ENCODE data around the gene TGIF2. TPM values are rescaled to one million over a fixed set of nuclear protein-coding genes. Genes with fewer than 3 reads are reported as not detected.
A peak's percentile ranks its signal among the peaks of the same experiment; 100 is the strongest.

The TGIF2 gene
- total RNA-seq, 1 donor from 2014 or later: 18.8 TPM

DNA sequence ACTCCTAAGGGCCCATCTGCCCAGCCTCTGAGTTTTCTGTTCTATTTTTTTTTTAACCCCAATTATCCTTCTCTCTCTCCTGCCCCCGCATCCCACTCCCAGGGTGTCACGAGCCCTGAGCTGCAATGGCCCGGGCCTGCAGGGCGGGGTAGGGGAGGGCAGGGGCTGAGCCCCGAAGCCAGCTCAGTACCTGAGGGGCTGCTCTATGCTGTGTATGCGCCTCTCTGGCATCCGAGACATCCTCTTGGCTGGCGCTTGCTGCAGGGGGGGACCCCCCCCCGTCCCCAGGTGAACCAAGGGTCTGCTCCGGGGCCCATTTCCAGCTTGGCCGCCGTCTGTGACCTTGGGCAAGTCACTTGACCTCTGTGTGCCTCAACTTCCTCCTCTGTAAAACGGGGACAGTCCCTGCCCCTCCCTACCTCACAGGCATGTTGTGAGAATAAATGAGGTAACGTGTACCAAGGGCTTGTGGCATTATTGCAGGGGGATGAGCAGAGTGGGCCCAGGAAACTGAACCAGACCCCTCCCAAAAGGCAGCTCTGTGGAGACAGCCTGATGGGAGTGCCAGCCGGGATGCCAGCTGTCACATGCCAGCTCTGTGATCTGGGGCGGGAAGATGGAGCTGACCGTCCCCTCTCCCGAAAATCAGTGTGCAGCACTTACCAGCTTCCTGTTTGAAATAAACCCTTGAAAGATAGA, 45.1 kb upstream of the TGIF2 start:
- Mint-ChIP-seq H3K9me3 (ENCODE audit: low read depth) (no peaks in the 10 kb centered on the region), H3K4me1 (ENCODE audit: low read depth) (peaks cover 10% of the 10 kb centered on the region), H3K4me3 (ENCODE audit: unreplicated experiment) (no peak overlapping the region), H3K36me3 (ENCODE audit: low read depth) (peaks cover 42% of the 10 kb centered on the region), H3K27ac (ENCODE audit: unreplicated experiment) (no peak overlapping the region), H3K27me3 (ENCODE audit: low read depth) (no peaks in the 10 kb centered on the region)
- no peak for DNase-seq (ENCODE audit: low spot score)
- TF ChIP-seq CTCF (IDR thresholded peaks at IDR 0.05): no peak

GRCh38 chr20:36528875-36529417, 44.5 kb upstream of the TGIF2 start:
- Mint-ChIP-seq H3K4me1 (ENCODE audit: low read depth) (peaks cover 3% of the 10 kb centered on the region), H3K27ac (ENCODE audit: unreplicated experiment) (no peak overlapping the region), H3K9me3 (ENCODE audit: low read depth) (no peaks in the 10 kb centered on the region), H3K4me3 (ENCODE audit: unreplicated experiment) (no peak overlapping the region), H3K36me3 (ENCODE audit: low read depth) (peaks cover 39% of the 10 kb centered on the region), H3K27me3 (ENCODE audit: low read depth) (no peaks in the 10 kb centered on the region)
- TF ChIP-seq CTCF (IDR thresholded peaks at IDR 0.05): no peak
- DNase-seq (ENCODE audit: low spot score): peak; percentile 1

- no peak for TF ChIP-seq CTCF (IDR thresholded peaks at IDR 0.05)
- Mint-ChIP-seq H3K36me3 (ENCODE audit: low read depth) (peaks cover 16% of the 10 kb centered on the region), H3K27me3 (ENCODE audit: low read depth) (no peaks in the 10 kb centered on the region), H3K27ac (ENCODE audit: unreplicated experiment) (peak overlapping the region; percentile 1), H3K4me1 (ENCODE audit: low read depth) (peaks cover under 1% of the 10 kb centered on the region), H3K4me3 (ENCODE audit: unreplicated experiment) (no peak overlapping the region), H3K9me3 (ENCODE audit: low read depth) (no peaks in the 10 kb centered on the region)
- no peak for DNase-seq (ENCODE audit: low spot score)
Observed at GRCh38 chr20:36532388-36532787, 41.0 kb upstream of the TGIF2 start.

DNA sequence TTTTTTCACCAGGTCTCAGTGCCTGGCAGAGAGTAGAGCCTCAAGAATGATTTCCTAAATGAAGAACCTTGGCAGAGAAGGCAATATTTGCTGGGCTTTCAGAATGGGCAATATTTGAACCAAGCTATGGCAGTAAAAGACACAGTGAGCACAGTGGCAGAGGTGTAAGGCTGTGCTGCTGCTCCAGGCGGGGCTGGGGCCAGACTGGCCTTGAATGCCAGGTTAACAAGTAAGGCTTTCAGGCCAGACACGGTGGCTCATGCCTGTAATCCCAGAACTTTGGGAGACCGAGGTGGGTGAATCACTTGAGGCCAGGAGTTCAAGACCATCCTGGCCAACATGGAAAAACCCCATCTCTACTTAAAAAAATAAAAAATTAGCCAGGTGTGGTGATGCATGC, 40.6 kb upstream of the TGIF2 start:
- peak overlapping the region; percentile 1 for H3K27ac Mint-ChIP-seq (ENCODE audit: unreplicated experiment)
- no peak overlapping the region for H3K4me3 Mint-ChIP-seq (ENCODE audit: unreplicated experiment)
- H3K9me3 Mint-ChIP-seq (ENCODE audit: low read depth): no peaks in the 10 kb centered on the region
- DNase-seq (ENCODE audit: low spot score): no peak
- TF ChIP-seq CTCF (IDR thresholded peaks at IDR 0.05): no peak
- H3K27me3 Mint-ChIP-seq (ENCODE audit: low read depth): no peaks in the 10 kb centered on the region
- peaks cover 5% of the 10 kb centered on the region for H3K4me1 Mint-ChIP-seq (ENCODE audit: low read depth)
- H3K36me3 Mint-ChIP-seq (ENCODE audit: low read depth): peaks cover 13% of the 10 kb centered on the region

GRCh38 chr20:36538026-36538722, 35.2 kb upstream of the TGIF2 start:
- peaks cover 2% of the 10 kb centered on the region for H3K36me3 Mint-ChIP-seq (ENCODE audit: low read depth)
- H3K4me1 Mint-ChIP-seq (ENCODE audit: low read depth): peaks cover 40% of the 10 kb centered on the region
- DNase-seq (ENCODE audit: low spot score): peak; percentile 19
- peak overlapping the region; percentile 88 for H3K27ac Mint-ChIP-seq (ENCODE audit: unreplicated experiment)
- no peaks in the 10 kb centered on the region for H3K9me3 Mint-ChIP-seq (ENCODE audit: low read depth)
- no peak for TF ChIP-seq CTCF (IDR thresholded peaks at IDR 0.05)
- no peaks in the 10 kb centered on the region for H3K27me3 Mint-ChIP-seq (ENCODE audit: low read depth)
- no peak overlapping the region for H3K4me3 Mint-ChIP-seq (ENCODE audit: unreplicated experiment)

Measured in chondrocyte (in vitro differentiated cells).